Measurements from ENCODE around the gene PPFIA1. TPM values are rescaled to one million over a fixed set of nuclear protein-coding genes. Genes with fewer than 3 reads are reported as not detected.

PPFIA1 gene
- total RNA-seq, 2 experiments from 2014 or later: 34.6 to 53.9 TPM

GRCh38 chr11:70383664-70384565 lies 113.4 kb downstream of the PPFIA1 start:
- Histone ChIP-seq H3K4me2 (ENCODE audit: low read length) (no peak overlapping the region), H3K9me2 (ENCODE audit: insufficient read depth, low read length) (no peaks in the 10 kb centered on the region), H2AFZ (ENCODE audit: low read length) (no peak overlapping the region), H3K27ac (ENCODE audit: low read depth, low read length, poor library complexity, severe bottlenecking) (no peak overlapping the region), H3K36me3 (ENCODE audit: insufficient read depth, low read length) (peaks cover 25% of the 10 kb centered on the region), H3K4me1 (ENCODE audit: insufficient read depth, low read length, poor library complexity, severe bottlenecking) (no peaks in the 10 kb centered on the region), H3K79me2 (ENCODE audit: insufficient read depth, low read depth, low read length) (no peaks in the 10 kb centered on the region), H3K4me3 (ENCODE audit: low read depth, low read length, poor library complexity, severe bottlenecking) (no peak overlapping the region), H3K9me3 (ENCODE audit: low read length) (no peaks in the 10 kb centered on the region), H4K20me1 (ENCODE audit: insufficient read depth, low read length) (no peaks in the 10 kb centered on the region)
- POLR2A ChIA-PET: no interaction called here
- CTCF ChIA-PET (ENCODE audit: unreplicated experiment): no interaction called here
- TF ChIP-seq CTCF (conservative IDR thresholded peaks at IDR 0.05; ENCODE audit: low read length) (no peak), EZH2phosphoT487 (IDR thresholded peaks at IDR 0.05; ENCODE audit: borderline replicate concordance, low read depth, low read length) (no peak)
- TSS peak; percentile 62 for BruUV-seq (replicated peaks)
- intact Hi-C loops (cut with micrococcal nuclease; ENCODE audit: unreplicated experiment): no loop called here
- no peak for DNase-seq (ENCODE audit: low spot score)

GRCh38 chr11:70384566-70385152 lies 114.2 kb downstream of the PPFIA1 start:
- H3K79me2 ChIP-seq (ENCODE audit: insufficient read depth, low read depth, low read length): no peaks in the 10 kb centered on the region
- H4K20me1 ChIP-seq (ENCODE audit: insufficient read depth, low read length): no peaks in the 10 kb centered on the region
- intact Hi-C loops (cut with micrococcal nuclease; ENCODE audit: unreplicated experiment): no loop called here
- CTCF ChIA-PET (ENCODE audit: unreplicated experiment): no interaction called here
- no peak for TF ChIP-seq CTCF (conservative IDR thresholded peaks at IDR 0.05; ENCODE audit: low read length)
- no peak for TF ChIP-seq EZH2phosphoT487 (IDR thresholded peaks at IDR 0.05; ENCODE audit: borderline replicate concordance, low read depth, low read length)
- H2AFZ ChIP-seq (ENCODE audit: low read length): no peak overlapping the region
- H3K27ac ChIP-seq (ENCODE audit: low read depth, low read length, poor library complexity, severe bottlenecking): no peak overlapping the region
- H3K9me2 ChIP-seq (ENCODE audit: insufficient read depth, low read length): no peaks in the 10 kb centered on the region
- H3K4me1 ChIP-seq (ENCODE audit: insufficient read depth, low read length, poor library complexity, severe bottlenecking): no peaks in the 10 kb centered on the region
- no peaks in the 10 kb centered on the region for H3K9me3 ChIP-seq (ENCODE audit: low read length)
- BruUV-seq (replicated peaks): no TSS peak
- no peak for DNase-seq (ENCODE audit: low spot score)
- no peak overlapping the region for H3K4me3 ChIP-seq (ENCODE audit: low read depth, low read length, poor library complexity, severe bottlenecking)
- H3K4me2 ChIP-seq (ENCODE audit: low read length): no peak overlapping the region
- peaks cover 24% of the 10 kb centered on the region; the same call in 1 of the 2 replicates for H3K36me3 ChIP-seq (ENCODE audit: insufficient read depth, low read length)
- POLR2A ChIA-PET: no interaction called here

GRCh38 chr11:70387564-70387963 lies 117.1 kb downstream of the PPFIA1 start:
- no peak for DNase-seq (ENCODE audit: low spot score)
- peaks cover 13% of the 10 kb centered on the region; the same call in 1 of the 2 replicates for H3K36me3 ChIP-seq (ENCODE audit: insufficient read depth, low read length)
- no peak overlapping the region for H2AFZ ChIP-seq (ENCODE audit: low read length)
- TF ChIP-seq EZH2phosphoT487 (IDR thresholded peaks at IDR 0.05; ENCODE audit: borderline replicate concordance, low read depth, low read length): no peak
- ChIA-PET CTCF (ENCODE audit: unreplicated experiment) (no interaction called here), POLR2A (no interaction called here)
- no peaks in the 10 kb centered on the region for H4K20me1 ChIP-seq (ENCODE audit: insufficient read depth, low read length)
- no peak overlapping the region for H3K4me2 ChIP-seq (ENCODE audit: low read length)
- no peaks in the 10 kb centered on the region for H3K79me2 ChIP-seq (ENCODE audit: insufficient read depth, low read depth, low read length)
- H3K9me3 ChIP-seq (ENCODE audit: low read length): no peaks in the 10 kb centered on the region
- no TSS peak for BruUV-seq (replicated peaks)
- no peaks in the 10 kb centered on the region for H3K4me1 ChIP-seq (ENCODE audit: insufficient read depth, low read length, poor library complexity, severe bottlenecking)
- H3K9me2 ChIP-seq (ENCODE audit: insufficient read depth, low read length): no peaks in the 10 kb centered on the region
- H3K27ac ChIP-seq (ENCODE audit: low read depth, low read length, poor library complexity, severe bottlenecking): no peak overlapping the region
- no peak overlapping the region for H3K4me3 ChIP-seq (ENCODE audit: low read depth, low read length, poor library complexity, severe bottlenecking)
- intact Hi-C loops (cut with micrococcal nuclease; ENCODE audit: unreplicated experiment): no loop called here
